Heart left ventricle (tissue), 16 donors: ENCODE data around the gene BNIP5. TPM values are rescaled to one million over a fixed set of nuclear protein-coding genes. Genes with fewer than 3 reads are reported as not detected.

ENCODE experiments used
- ATAC-seq, 4 donors: fragments of 200-7000 bp; cut with Tn5 transposase; one replicate each; pipeline ENCODE4 v1.9.1; 2020 to 2022; ENCODE audit warnings: moderate library complexity in 4 of 4, mild to moderate bottlenecking in 3 of 4, moderate number of reproducible peaks in 1 of 4
- DNase-seq, 5 donors: peaks; one replicate each; pipeline ENCODE4 v3.0.0-alpha.2; 2020
- H3K27ac ChIP-seq, 12 donors: fragments of 200-600 bp; sonication (generic) in 4 of 12; one replicate each; pipeline versions ENCODE4 v1.5.0 to v1.8.0; 2016 to 2022; ENCODE audit warnings: mild to moderate bottlenecking in 2 of 12
- H3K27me3 ChIP-seq, 9 donors: fragments of 200-600 bp; sonication (generic) in 2 of 9; one replicate each; pipeline versions ENCODE4 v1.5.1 to v1.8.0; 2016 to 2022; ENCODE audit warnings: mild to moderate bottlenecking in 3 of 9
- H3K36me3 ChIP-seq, 9 donors: fragments of 200-600 bp; sonication (generic) in 2 of 9; one replicate each; pipeline versions ENCODE4 v1.5.0 to v1.8.0; 2018 to 2022; ENCODE audit warnings: mild to moderate bottlenecking in 2 of 9
- H3K4me1 ChIP-seq, 12 donors: fragments of 200-600 bp; sonication (generic) in 4 of 12; one replicate each; pipeline versions ENCODE4 v1.5.0 to v1.8.0; 2016 to 2022; ENCODE audit warnings: mild to moderate bottlenecking in 3 of 12
- H3K4me3 ChIP-seq, 12 donors: fragments of 200-600 bp; sonication (generic) in 4 of 12; one replicate each; pipeline versions ENCODE4 v1.5.0 to v1.8.0; 2017 to 2022; ENCODE audit warnings: mild to moderate bottlenecking in 9 of 12, moderate library complexity in 4 of 12
- H3K9me3 ChIP-seq, 12 donors: fragments of 200-600 bp; sonication (generic) in 4 of 12; one replicate each; pipeline versions ENCODE4 v1.5.0 to v1.8.0; 2016 to 2022; ENCODE audit warnings: mild to moderate bottlenecking in 1 of 12
- CTCF ChIP-seq, 12 donors: fragments of 200-600 bp; sonication (generic) in 4 of 12; IDR thresholded peaks; one replicate each; pipeline versions ENCODE4 v1.5.0 to v1.8.0; 2018 to 2022; ENCODE audit warnings: antibody characterized with exemption in 12 of 12, mild to moderate bottlenecking in 5 of 12
- POLR2A ChIP-seq, 2 donors: fragments of 450-650 bp; IDR thresholded peaks; one replicate each; pipeline ENCODE4 v1.6.1; 2017; ENCODE audit warnings: antibody characterized with exemption in 2 of 2, mild to moderate bottlenecking in 2 of 2, moderate library complexity in 2 of 2
- WGBS, 4 donors: extraction: QIAGEN DNeasy Blood & Tissue Kit in 2 of 4; methylation state at CpG; one replicate each; pipeline versions ENCODE4 v1.1.5 to v1.1.7; 2013 to 2018; 5-methylcytosine and 5-hydroxymethylcytosine counted together
- intact Hi-C, 10 donors: fragments of 100-400 bp; cut with DNase I; formaldehyde crosslinking; loops; one replicate each; pipeline versions ENCODE4 v1.11.1 to v1.14.2; 2022
- polyA plus RNA-seq, 2 donors: library from polyadenylated mRNA; stranded (reverse); fragments of 200-250 nt; gene quantifications; one replicate each; pipeline ENCODE4 v1.2.3, GENCODE V29; 2013
- total RNA-seq, 9 donors: library from RNA; depleted of rRNA in 2 of 9; stranded (reverse); fragments of >200 nt in 2 of 9; fragmentation: NEBNext Ultra II Directional in 3 of 9; extraction: Animal tissue kit (Norgen Biotek cat#: 25700) in 3 of 9; gene quantifications; one replicate each; pipeline versions ENCODE4 v1.1.0 to v1.2.4, GENCODE V29; 2016 to 2023
- donor health status: ischemic (EF 13 %, LVEDD 7.1; RV severe dilation, severe dysfunction).
- donor health status: healthy with polysubstance abuse.
- donor health status: DM: no; HTN: yes; CAD: no.
- donor health status: DM: no; HTN: no; CAD: no.
- donor health status: ischemic (EF 25% LVEDD 6.9; RV normal size, moderate dysfunction).
- donor health status: ischemic (EF 25% LVEDD 5.7; RV mildly dilated, moderate dysfunction).
- donor health status: healthy.
- donor health status: DM: yes; HTN: yes; CAD: no.
- donor health status: ischemic (EF 35%, LVEDD 5.7; RV mildly dilated, moderate dysfunction).
- donor health status: nonischemic (EF 11% LVEDD 7.7; RV severe dilation, severe dysfunction).
- donor health status: DM: yes; HTN: yes; CAD: no.
- donor health status: PGD.
- donor health status: ischemic (EF 29% LVEDD 5.4; RV normal size, mild dysfunction).
- donor health status: nonischemic (EF 23%, LVEDD 6.1; RV moderate dilation, normal function).

Gene BNIP5
- total and polyA plus RNA-seq, 11 donors = not detected

- no peak for DNase-seq
- intact Hi-C loops = loop anchor here in 1 of 10 donors (5.0 kb wide), 1 partner anchor 34 kb away; no protein-coding TSS in a partner anchor
- 93 to 95% (median 93%) methylated on average over 5 of the region's 5 CpGs for WGBS, 4 donors
- Histone ChIP-seq H3K9me3 (no peaks in the 10 kb centered on the region), H3K4me3 (no peak overlapping the region), H3K27ac (no peak overlapping the region), H3K36me3 (no peaks in the 10 kb centered on the region), H3K4me1 (peaks cover 0 to 8% (median 0%) of the 10 kb centered on the region in 12 donors), H3K27me3 (peaks cover 0 to 7% (median 0%) of the 10 kb centered on the region in 9 donors)
- TF ChIP-seq POLR2A (IDR thresholded peaks at IDR 0.05) (no peak), CTCF (IDR thresholded peaks at IDR 0.05) (no peak)
- no peak for ATAC-seq
Observed at GRCh38 chr6:36308514-36308913, 28.2 kb downstream of the BNIP5 start.

GRCh38 chr6:36306375-36306774 lies 30.3 kb downstream of the BNIP5 start:
- H3K9me3 ChIP-seq = no peaks in the 10 kb centered on the region
- peaks cover 0 to 21% (median 0%) of the 10 kb centered on the region in 9 donors for H3K27me3 ChIP-seq
- H3K36me3 ChIP-seq = no peaks in the 10 kb centered on the region
- TF ChIP-seq CTCF (IDR thresholded peaks at IDR 0.05) (no peak), POLR2A (IDR thresholded peaks at IDR 0.05) (no peak)
- H3K27ac ChIP-seq = no peak overlapping the region
- no peak for ATAC-seq
- H3K4me1 ChIP-seq = peaks cover 0 to 5% (median 0%) of the 10 kb centered on the region in 12 donors
- 73 to 86% (median 81%) methylated on average over 7 of the region's 7 CpGs for WGBS, 4 donors
- no peak overlapping the region for H3K4me3 ChIP-seq
- intact Hi-C loops = loop anchor here in 1 of 10 donors (5.0 kb wide), 1 partner anchor 36 kb away; no protein-coding TSS in a partner anchor
- no peak for DNase-seq

- no peaks in the 10 kb centered on the region for H3K9me3 ChIP-seq
- TF ChIP-seq CTCF (IDR thresholded peaks at IDR 0.05) (no peak), POLR2A (IDR thresholded peaks at IDR 0.05) (no peak)
- H3K36me3 ChIP-seq = no peaks in the 10 kb centered on the region
- intact Hi-C loops = loop anchor here in 1 of 10 donors (5.0 kb wide), 1 partner anchor 36 kb away; no protein-coding TSS in a partner anchor
- H3K4me3 ChIP-seq = no peak overlapping the region
- H3K27ac ChIP-seq = no peak overlapping the region
- ATAC-seq (no peak), DNase-seq (no peak)
- peaks cover 0 to 5% (median 0%) of the 10 kb centered on the region in 12 donors for H3K4me1 ChIP-seq
- WGBS, 4 donors = 90 to 93% (median 92%) methylated on average over 11 of the region's 11 CpGs
- H3K27me3 ChIP-seq = peaks cover 0 to 23% (median 0%) of the 10 kb centered on the region in 9 donors
Observed at GRCh38 chr6:36305885-36306284, 30.8 kb downstream of the BNIP5 start.

GRCh38 chr6:36302227-36302976 lies 34.3 kb downstream of the BNIP5 start:
- H3K27ac ChIP-seq = no peak overlapping the region
- H3K4me1 ChIP-seq = peaks cover 0 to 5% (median 0%) of the 10 kb centered on the region in 12 donors
- DNase-seq (peak; percentile 75 to 89 (median 85)), ATAC-seq (peak; percentile 61 to 92 (median 88))
- H3K27me3 ChIP-seq = peaks cover 0 to 21% (median 0%) of the 10 kb centered on the region in 9 donors
- no peaks in the 10 kb centered on the region for H3K36me3 ChIP-seq
- 28 to 36% (median 32%) methylated on average over 11 to 13 of the region's 13 CpGs for WGBS, 4 donors
- no peaks in the 10 kb centered on the region for H3K9me3 ChIP-seq
- intact Hi-C loops = loop anchor here in 9 of 10 donors (1.0 to 2.0 kb wide), 2 partner anchors 58 kb away; no protein-coding TSS in a partner anchor
- H3K4me3 ChIP-seq = no peak overlapping the region
- TF ChIP-seq POLR2A (IDR thresholded peaks at IDR 0.05) (no peak), CTCF (IDR thresholded peaks at IDR 0.05) (peak; percentile 80 to 95 (median 90))
